ENCODE results near the gene TLR8. TPM values are rescaled to one million over a fixed set of nuclear protein-coding genes. Genes with fewer than 3 reads are reported as not detected.

The TLR8 gene
- total RNA-seq, 1 experiment from 2014 or later = not detected

DNA sequence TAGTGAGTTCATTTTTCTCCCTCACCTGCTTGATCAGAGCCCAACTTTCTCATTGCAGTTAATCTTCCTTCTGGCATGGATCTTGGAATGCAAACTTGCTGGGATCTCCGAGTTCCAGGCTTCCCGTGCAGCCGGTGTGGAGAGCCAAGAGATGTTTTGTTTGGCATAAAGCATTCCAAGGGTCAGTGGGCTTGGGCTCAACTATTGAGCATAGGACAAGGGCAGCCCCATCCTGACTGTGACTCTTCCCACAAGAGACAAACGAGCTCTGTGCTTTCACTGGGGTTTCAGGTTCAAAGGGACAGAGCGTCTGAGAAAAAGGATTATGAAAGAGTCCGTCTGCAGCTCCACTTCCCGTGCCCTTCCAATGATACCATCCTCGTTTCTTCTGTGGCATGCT, 29.0 kb upstream of the TLR8 start:
- Mint-ChIP-seq H3K36me3 (no peaks in the 10 kb centered on the region), H3K4me1 (peaks cover 7% of the 10 kb centered on the region), H3K27ac (no peak overlapping the region), H3K4me3 (no peak overlapping the region), H3K9me3 (no peaks in the 10 kb centered on the region), H3K27me3 (ENCODE audit: low read depth) (no peaks in the 10 kb centered on the region; the same call in 1 of the 2 replicates)
- POLR2A ChIA-PET = no interaction called here
- CTCF ChIA-PET = no interaction called here
- no peak for ATAC-seq
- TF ChIP-seq, protein P1, sequence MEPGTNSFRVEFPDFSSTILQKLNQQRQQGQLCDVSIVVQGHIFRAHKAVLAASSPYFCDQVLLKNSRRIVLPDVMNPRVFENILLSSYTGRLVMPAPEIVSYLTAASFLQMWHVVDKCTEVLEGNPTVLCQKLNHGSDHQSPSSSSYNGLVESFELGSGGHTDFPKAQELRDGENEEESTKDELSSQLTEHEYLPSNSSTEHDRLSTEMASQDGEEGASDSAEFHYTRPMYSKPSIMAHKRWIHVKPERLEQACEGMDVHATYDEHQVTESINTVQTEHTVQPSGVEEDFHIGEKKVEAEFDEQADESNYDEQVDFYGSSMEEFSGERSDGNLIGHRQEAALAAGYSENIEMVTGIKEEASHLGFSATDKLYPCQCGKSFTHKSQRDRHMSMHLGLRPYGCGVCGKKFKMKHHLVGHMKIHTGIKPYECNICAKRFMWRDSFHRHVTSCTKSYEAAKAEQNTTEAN (CRISPR knock-in tag; IDR thresholded peaks at IDR 0.05) = no peak
- no peak for TF ChIP-seq TP53 (CRISPR knock-in tag; IDR thresholded peaks at IDR 0.05)
- TF ChIP-seq ETV6 (CRISPR knock-in tag; IDR thresholded peaks at IDR 0.05) = no peak
- TF ChIP-seq, protein P2, sequence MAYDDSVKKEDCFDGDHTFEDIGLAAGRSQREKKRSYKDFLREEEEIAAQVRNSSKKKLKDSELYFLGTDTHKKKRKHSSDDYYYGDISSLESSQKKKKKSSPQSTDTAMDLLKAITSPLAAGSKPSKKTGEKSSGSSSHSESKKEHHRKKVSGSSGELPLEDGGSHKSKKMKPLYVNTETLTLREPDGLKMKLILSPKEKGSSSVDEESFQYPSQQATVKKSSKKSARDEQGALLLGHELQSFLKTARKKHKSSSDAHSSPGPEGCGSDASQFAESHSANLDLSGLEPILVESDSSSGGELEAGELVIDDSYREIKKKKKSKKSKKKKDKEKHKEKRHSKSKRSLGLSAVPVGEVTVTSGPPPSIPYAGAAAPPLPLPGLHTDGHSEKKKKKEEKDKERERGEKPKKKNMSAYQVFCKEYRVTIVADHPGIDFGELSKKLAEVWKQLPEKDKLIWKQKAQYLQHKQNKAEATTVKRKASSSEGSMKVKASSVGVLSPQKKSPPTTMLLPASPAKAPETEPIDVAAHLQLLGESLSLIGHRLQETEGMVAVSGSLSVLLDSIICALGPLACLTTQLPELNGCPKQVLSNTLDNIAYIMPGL (CRISPR knock-in tag; IDR thresholded peaks at IDR 0.05) = no peak
- TF ChIP-seq, protein P3, sequence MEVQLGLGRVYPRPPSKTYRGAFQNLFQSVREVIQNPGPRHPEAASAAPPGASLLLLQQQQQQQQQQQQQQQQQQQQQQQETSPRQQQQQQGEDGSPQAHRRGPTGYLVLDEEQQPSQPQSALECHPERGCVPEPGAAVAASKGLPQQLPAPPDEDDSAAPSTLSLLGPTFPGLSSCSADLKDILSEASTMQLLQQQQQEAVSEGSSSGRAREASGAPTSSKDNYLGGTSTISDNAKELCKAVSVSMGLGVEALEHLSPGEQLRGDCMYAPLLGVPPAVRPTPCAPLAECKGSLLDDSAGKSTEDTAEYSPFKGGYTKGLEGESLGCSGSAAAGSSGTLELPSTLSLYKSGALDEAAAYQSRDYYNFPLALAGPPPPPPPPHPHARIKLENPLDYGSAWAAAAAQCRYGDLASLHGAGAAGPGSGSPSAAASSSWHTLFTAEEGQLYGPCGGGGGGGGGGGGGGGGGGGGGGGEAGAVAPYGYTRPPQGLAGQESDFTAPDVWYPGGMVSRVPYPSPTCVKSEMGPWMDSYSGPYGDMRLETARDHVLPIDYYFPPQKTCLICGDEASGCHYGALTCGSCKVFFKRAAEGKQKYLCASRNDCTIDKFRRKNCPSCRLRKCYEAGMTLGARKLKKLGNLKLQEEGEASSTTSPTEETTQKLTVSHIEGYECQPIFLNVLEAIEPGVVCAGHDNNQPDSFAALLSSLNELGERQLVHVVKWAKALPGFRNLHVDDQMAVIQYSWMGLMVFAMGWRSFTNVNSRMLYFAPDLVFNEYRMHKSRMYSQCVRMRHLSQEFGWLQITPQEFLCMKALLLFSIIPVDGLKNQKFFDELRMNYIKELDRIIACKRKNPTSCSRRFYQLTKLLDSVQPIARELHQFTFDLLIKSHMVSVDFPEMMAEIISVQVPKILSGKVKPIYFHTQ (CRISPR knock-in tag; IDR thresholded peaks at IDR 0.05) = no peak
- no peak for TF ChIP-seq AFF4 (CRISPR knock-in tag; IDR thresholded peaks at IDR 0.05; ENCODE audit: borderline replicate concordance)
- no peak for TF ChIP-seq RORB (CRISPR knock-in tag; IDR thresholded peaks at IDR 0.05)
- TF ChIP-seq ZNF138 (CRISPR knock-in tag; conservative IDR thresholded peaks at IDR 0.05) = no peak
- TF ChIP-seq ZNF317 (CRISPR knock-in tag; IDR thresholded peaks at IDR 0.05; ENCODE audit: borderline replicate concordance, low read depth) = no peak
- DNase-seq (ENCODE audit: low spot score) = no peak

GRCh38 chrX:12878536-12878935, 27.9 kb upstream of the TLR8 start:
- TF ChIP-seq ZNF532 (CRISPR knock-in tag; IDR thresholded peaks at IDR 0.05; ENCODE audit: borderline replicate concordance) (no peak), ZNF219 (CRISPR knock-in tag; IDR thresholded peaks at IDR 0.05; ENCODE audit: borderline replicate concordance) (no peak)
- Mint-ChIP-seq H3K36me3 (no peaks in the 10 kb centered on the region), H3K4me1 (no peaks in the 10 kb centered on the region), H3K4me3 (no peak overlapping the region), H3K27ac (no peak overlapping the region), H3K27me3 (ENCODE audit: low read depth) (no peaks in the 10 kb centered on the region; the same call in 1 of the 2 replicates), H3K9me3 (no peaks in the 10 kb centered on the region)
- ChIA-PET CTCF (no interaction called here), POLR2A (no interaction called here)
- no peak for DNase-seq (ENCODE audit: low spot score)
- ATAC-seq = no peak

Measured in WTC11 (cell line).